Measurements from ENCODE around the gene GIT1. TPM values are rescaled to one million over a fixed set of nuclear protein-coding genes. Genes with fewer than 3 reads are reported as not detected.

GIT1 gene
- total and polyA plus RNA-seq, 2 experiments from 2014 or later: 20.0 to 46.3 TPM

GRCh38 chr17:29595943-29596774 is 6.7 kb upstream of the GIT1 start:
- Histone ChIP-seq H2AFZ (no peak overlapping the region), H3K36me3 (replicated peaks; ENCODE audit: insufficient read depth, low read depth) (no peaks in the 10 kb centered on the region), H3K4me3 (no peak overlapping the region), H3K9me2 (replicated peaks; ENCODE audit: insufficient read depth) (no peaks in the 10 kb centered on the region), H3K4me1 (ENCODE audit: insufficient read depth) (peaks cover 29% of the 10 kb centered on the region), H3K27ac (no peak overlapping the region), H4K20me1 (ENCODE audit: insufficient read depth, poor library complexity, severe bottlenecking) (no peaks in the 10 kb centered on the region), H3K9me3 (ENCODE audit: low read depth) (no peaks in the 10 kb centered on the region), H3K27me3 (no peaks in the 10 kb centered on the region), H3K4me2 (no peak overlapping the region), H3K79me2 (peaks cover 7% of the 10 kb centered on the region)
- DNase-seq (ENCODE audit: low spot score): no peak
- WGBS (ENCODE audit: low lambda C conversion rate, missing lambda C conversion rate): 80% methylated on average over 12 of the region's 12 CpGs
- TF ChIP-seq EZH2 (IDR thresholded peaks at IDR 0.05; ENCODE audit: borderline replicate concordance): no peak

- DNase-seq (ENCODE audit: low spot score): no peak
- Histone ChIP-seq H3K9me2 (replicated peaks; ENCODE audit: insufficient read depth) (no peaks in the 10 kb centered on the region), H3K4me3 (no peak overlapping the region), H4K20me1 (ENCODE audit: insufficient read depth, poor library complexity, severe bottlenecking) (no peaks in the 10 kb centered on the region), H3K4me2 (no peak overlapping the region), H3K36me3 (replicated peaks; ENCODE audit: insufficient read depth, low read depth) (no peaks in the 10 kb centered on the region), H2AFZ (no peak overlapping the region), H3K27me3 (no peaks in the 10 kb centered on the region), H3K27ac (no peak overlapping the region), H3K4me1 (ENCODE audit: insufficient read depth) (peaks cover 36% of the 10 kb centered on the region), H3K9me3 (ENCODE audit: low read depth) (no peaks in the 10 kb centered on the region), H3K79me2 (peaks cover 7% of the 10 kb centered on the region)
- TF ChIP-seq, protein P1, sequence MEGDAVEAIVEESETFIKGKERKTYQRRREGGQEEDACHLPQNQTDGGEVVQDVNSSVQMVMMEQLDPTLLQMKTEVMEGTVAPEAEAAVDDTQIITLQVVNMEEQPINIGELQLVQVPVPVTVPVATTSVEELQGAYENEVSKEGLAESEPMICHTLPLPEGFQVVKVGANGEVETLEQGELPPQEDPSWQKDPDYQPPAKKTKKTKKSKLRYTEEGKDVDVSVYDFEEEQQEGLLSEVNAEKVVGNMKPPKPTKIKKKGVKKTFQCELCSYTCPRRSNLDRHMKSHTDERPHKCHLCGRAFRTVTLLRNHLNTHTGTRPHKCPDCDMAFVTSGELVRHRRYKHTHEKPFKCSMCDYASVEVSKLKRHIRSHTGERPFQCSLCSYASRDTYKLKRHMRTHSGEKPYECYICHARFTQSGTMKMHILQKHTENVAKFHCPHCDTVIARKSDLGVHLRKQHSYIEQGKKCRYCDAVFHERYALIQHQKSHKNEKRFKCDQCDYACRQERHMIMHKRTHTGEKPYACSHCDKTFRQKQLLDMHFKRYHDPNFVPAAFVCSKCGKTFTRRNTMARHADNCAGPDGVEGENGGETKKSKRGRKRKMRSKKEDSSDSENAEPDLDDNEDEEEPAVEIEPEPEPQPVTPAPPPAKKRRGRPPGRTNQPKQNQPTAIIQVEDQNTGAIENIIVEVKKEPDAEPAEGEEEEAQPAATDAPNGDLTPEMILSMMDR (IDR thresholded peaks at IDR 0.05; ENCODE audit: poor library complexity): no peak
- no peak for TF ChIP-seq EZH2 (IDR thresholded peaks at IDR 0.05; ENCODE audit: borderline replicate concordance)
- TF ChIP-seq EZH2phosphoT487 (IDR thresholded peaks at IDR 0.05; ENCODE audit: low read depth, severe bottlenecking, unreplicated experiment): no peak
- WGBS (ENCODE audit: low lambda C conversion rate, missing lambda C conversion rate): 58% methylated on average over 7 of the region's 7 CpGs
Observed at GRCh38 chr17:29595107-29595942, 5.9 kb upstream of the GIT1 start.

GRCh38 chr17:29594519-29595090 is 5.2 kb upstream of the GIT1 start:
- Histone ChIP-seq H3K9me3 (ENCODE audit: low read depth) (no peaks in the 10 kb centered on the region), H4K20me1 (ENCODE audit: insufficient read depth, poor library complexity, severe bottlenecking) (no peaks in the 10 kb centered on the region), H3K27me3 (no peaks in the 10 kb centered on the region), H3K36me3 (replicated peaks; ENCODE audit: insufficient read depth, low read depth) (no peaks in the 10 kb centered on the region), H3K27ac (no peak overlapping the region), H3K9me2 (replicated peaks; ENCODE audit: insufficient read depth) (no peaks in the 10 kb centered on the region), H3K4me1 (ENCODE audit: insufficient read depth) (peaks cover 42% of the 10 kb centered on the region), H3K4me3 (no peak overlapping the region), H3K4me2 (peak overlapping the region; percentile 99), H2AFZ (no peak overlapping the region), H3K79me2 (peaks cover 7% of the 10 kb centered on the region)
- 90% methylated on average over 11 of the region's 11 CpGs for WGBS (ENCODE audit: low lambda C conversion rate, missing lambda C conversion rate)
- TF ChIP-seq, protein P1 (IDR thresholded peaks at IDR 0.05; ENCODE audit: poor library complexity): no peak
- TF ChIP-seq EZH2 (IDR thresholded peaks at IDR 0.05; ENCODE audit: borderline replicate concordance): no peak
- TF ChIP-seq EZH2phosphoT487 (IDR thresholded peaks at IDR 0.05; ENCODE audit: low read depth, severe bottlenecking, unreplicated experiment): no peak
- DNase-seq (ENCODE audit: low spot score): no peak

Measured in hepatocyte (in vitro differentiated cells).